ENCODE results near the gene LGR5. TPM values are rescaled to one million over a fixed set of nuclear protein-coding genes. Genes with fewer than 3 reads are reported as not detected.

LGR5 gene
- total RNA-seq, 1 donor from 2014 or later = 1.1 TPM

- Mint-ChIP-seq H3K4me1 (ENCODE audit: unreplicated experiment) (no peaks in the 10 kb centered on the region), H3K4me3 (ENCODE audit: unreplicated experiment) (no peak overlapping the region), H3K27me3 (ENCODE audit: unreplicated experiment) (no peaks in the 10 kb centered on the region), H3K9me3 (ENCODE audit: unreplicated experiment) (no peaks in the 10 kb centered on the region), H3K36me3 (ENCODE audit: low read depth, unreplicated experiment) (no peaks in the 10 kb centered on the region), H3K27ac (ENCODE audit: unreplicated experiment) (no peak overlapping the region)
- no peak for TF ChIP-seq CTCF (IDR thresholded peaks at IDR 0.05; ENCODE audit: unreplicated experiment)
- DNase-seq (ENCODE audit: low spot score) = no peak
These were observed 81.5 kb downstream of the LGR5 start for GRCh38 chr12:71521125-71521524.

- Mint-ChIP-seq H3K9me3 (ENCODE audit: unreplicated experiment) (no peaks in the 10 kb centered on the region), H3K4me1 (ENCODE audit: unreplicated experiment) (no peaks in the 10 kb centered on the region), H3K27me3 (ENCODE audit: unreplicated experiment) (peaks cover 2% of the 10 kb centered on the region), H3K36me3 (ENCODE audit: low read depth, unreplicated experiment) (no peaks in the 10 kb centered on the region), H3K4me3 (ENCODE audit: unreplicated experiment) (no peak overlapping the region), H3K27ac (ENCODE audit: unreplicated experiment) (no peak overlapping the region)
- no peak for TF ChIP-seq CTCF (IDR thresholded peaks at IDR 0.05; ENCODE audit: unreplicated experiment)
- no peak for DNase-seq (ENCODE audit: low spot score)
These were observed 85.0 kb downstream of the LGR5 start for GRCh38 chr12:71524626-71525025.

- no peak for TF ChIP-seq CTCF (IDR thresholded peaks at IDR 0.05; ENCODE audit: unreplicated experiment)
- no peak overlapping the region for H3K27ac Mint-ChIP-seq (ENCODE audit: unreplicated experiment)
- H3K4me3 Mint-ChIP-seq (ENCODE audit: unreplicated experiment) = no peak overlapping the region
- no peaks in the 10 kb centered on the region for H3K36me3 Mint-ChIP-seq (ENCODE audit: low read depth, unreplicated experiment)
- no peak for DNase-seq (ENCODE audit: low spot score)
- H3K9me3 Mint-ChIP-seq (ENCODE audit: unreplicated experiment) = no peaks in the 10 kb centered on the region
- H3K4me1 Mint-ChIP-seq (ENCODE audit: unreplicated experiment) = no peaks in the 10 kb centered on the region
- peaks cover 2% of the 10 kb centered on the region for H3K27me3 Mint-ChIP-seq (ENCODE audit: unreplicated experiment)
These were observed 94.1 kb downstream of the LGR5 start for GRCh38 chr12:71533703-71534102.

GRCh38 chr12:71536279-71536938, 96.8 kb downstream of the LGR5 start:
- H3K27me3 Mint-ChIP-seq (ENCODE audit: unreplicated experiment) = no peaks in the 10 kb centered on the region
- H3K4me3 Mint-ChIP-seq (ENCODE audit: unreplicated experiment) = no peak overlapping the region
- TF ChIP-seq CTCF (IDR thresholded peaks at IDR 0.05; ENCODE audit: unreplicated experiment) = no peak
- no peaks in the 10 kb centered on the region for H3K9me3 Mint-ChIP-seq (ENCODE audit: unreplicated experiment)
- no peak overlapping the region for H3K27ac Mint-ChIP-seq (ENCODE audit: unreplicated experiment)
- H3K4me1 Mint-ChIP-seq (ENCODE audit: unreplicated experiment) = peaks cover 4% of the 10 kb centered on the region
- H3K36me3 Mint-ChIP-seq (ENCODE audit: low read depth, unreplicated experiment) = no peaks in the 10 kb centered on the region
- DNase-seq (ENCODE audit: low spot score) = no peak

GRCh38 chr12:71536939-71537622, 97.5 kb downstream of the LGR5 start:
- no peaks in the 10 kb centered on the region for H3K9me3 Mint-ChIP-seq (ENCODE audit: unreplicated experiment)
- no peak overlapping the region for H3K27ac Mint-ChIP-seq (ENCODE audit: unreplicated experiment)
- DNase-seq (ENCODE audit: low spot score) = no peak
- peaks cover 4% of the 10 kb centered on the region for H3K4me1 Mint-ChIP-seq (ENCODE audit: unreplicated experiment)
- no peaks in the 10 kb centered on the region for H3K36me3 Mint-ChIP-seq (ENCODE audit: low read depth, unreplicated experiment)
- H3K27me3 Mint-ChIP-seq (ENCODE audit: unreplicated experiment) = no peaks in the 10 kb centered on the region
- no peak for TF ChIP-seq CTCF (IDR thresholded peaks at IDR 0.05; ENCODE audit: unreplicated experiment)
- H3K4me3 Mint-ChIP-seq (ENCODE audit: unreplicated experiment) = no peak overlapping the region

All from endothelial cell (in vitro differentiated cells).